ENCODE measurements around the gene CD81.

The CD81 gene

GRCh38 chr11:2427721-2428321 is 50.7 kb downstream of the CD81 start:
- no peak for TF ChIP-seq CTCF (IDR thresholded peaks at IDR 0.05; ENCODE audit: low read depth, low read length)
- TF ChIP-seq MAX (IDR thresholded peaks at IDR 0.05; ENCODE audit: low read depth, low read length), result no peak
- TF ChIP-seq MYC (IDR thresholded peaks at IDR 0.05; ENCODE audit: low read depth, low read length), result no peak
- no peak for TF ChIP-seq POLR2A (IDR thresholded peaks at IDR 0.05; ENCODE audit: extremely low read depth, insufficient read length)
- no peak for DNase-seq (ENCODE audit: low read depth)
- no peak overlapping the region for H3K4me3 ChIP-seq (ENCODE audit: low read depth, low read length)

GRCh38 chr11:2428322-2428795 is 51.2 kb downstream of the CD81 start:
- DNase-seq (ENCODE audit: low read depth), result peak; percentile 64
- H3K4me3 ChIP-seq (ENCODE audit: low read depth, low read length), result no peak overlapping the region
- TF ChIP-seq POLR2A (IDR thresholded peaks at IDR 0.05; ENCODE audit: extremely low read depth, insufficient read length) (no peak), CTCF (IDR thresholded peaks at IDR 0.05; ENCODE audit: low read depth, low read length) (peak; percentile 84)

- no peak overlapping the region for H3K4me3 ChIP-seq (ENCODE audit: low read depth, low read length)
- TF ChIP-seq POLR2A (IDR thresholded peaks at IDR 0.05; ENCODE audit: extremely low read depth, insufficient read length) (no peak), CTCF (IDR thresholded peaks at IDR 0.05; ENCODE audit: low read depth, low read length) (no peak), MYC (IDR thresholded peaks at IDR 0.05; ENCODE audit: low read depth, low read length) (no peak), MAX (IDR thresholded peaks at IDR 0.05; ENCODE audit: low read depth, low read length) (no peak)
- no peak for DNase-seq (ENCODE audit: low read depth)
Observed at GRCh38 chr11:2431395-2431794, 54.3 kb downstream of the CD81 start.

DNA sequence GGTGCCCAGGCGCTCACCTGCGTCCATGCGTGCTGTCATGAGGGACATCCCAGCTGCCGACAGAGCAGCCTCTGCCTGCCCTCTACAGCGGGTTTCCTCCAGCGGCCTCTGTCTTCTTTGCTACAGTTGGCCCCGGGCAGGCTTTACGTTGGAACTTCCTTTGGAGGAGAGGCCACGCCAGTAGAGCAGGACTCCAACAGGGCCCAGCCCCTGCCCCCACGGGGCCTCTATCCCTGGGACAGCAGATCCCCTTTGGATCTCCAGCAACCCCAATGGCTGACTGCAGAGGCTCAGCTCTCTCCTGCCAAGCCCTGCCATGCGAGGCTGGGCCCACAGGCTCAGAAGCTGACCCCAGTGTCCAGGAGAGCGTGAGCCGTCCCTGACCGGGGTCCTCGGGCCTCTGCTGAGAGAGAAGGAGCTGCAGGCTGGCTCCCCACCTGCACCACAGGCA is 55.1 kb downstream of the CD81 start:
- TF ChIP-seq MAX (IDR thresholded peaks at IDR 0.05; ENCODE audit: low read depth, low read length) (no peak), POLR2A (IDR thresholded peaks at IDR 0.05; ENCODE audit: extremely low read depth, insufficient read length) (no peak), MYC (IDR thresholded peaks at IDR 0.05; ENCODE audit: low read depth, low read length) (no peak), CTCF (IDR thresholded peaks at IDR 0.05; ENCODE audit: low read depth, low read length) (no peak)
- DNase-seq (ENCODE audit: low read depth), result no peak
- no peak overlapping the region for H3K4me3 ChIP-seq (ENCODE audit: low read depth, low read length)

DNA sequence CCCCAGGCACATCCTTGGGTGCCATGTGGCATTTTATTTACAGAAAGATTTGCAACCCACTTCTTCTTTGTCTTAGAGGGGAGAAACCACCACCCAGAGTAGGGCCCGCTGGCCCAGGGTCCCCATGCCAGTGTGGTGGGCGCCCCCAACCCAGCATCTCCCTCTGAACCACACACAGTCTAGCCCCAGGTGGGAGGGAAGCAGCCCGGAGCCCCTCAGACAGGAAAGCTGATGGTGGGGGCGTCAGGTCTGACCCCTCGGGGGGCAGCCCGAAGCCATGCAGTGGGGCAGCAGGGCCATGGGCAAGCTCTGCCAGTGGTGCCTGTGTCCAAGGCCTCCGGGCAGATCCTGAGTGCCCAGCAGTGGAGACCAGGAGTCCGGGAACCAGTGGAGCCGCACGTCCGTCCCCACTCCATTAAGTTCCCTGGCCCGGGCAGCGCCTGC is 55.5 kb downstream of the CD81 start:
- no peak for TF ChIP-seq CTCF (IDR thresholded peaks at IDR 0.05; ENCODE audit: low read depth, low read length)
- TF ChIP-seq POLR2A (IDR thresholded peaks at IDR 0.05; ENCODE audit: extremely low read depth, insufficient read length), result no peak
- TF ChIP-seq MAX (IDR thresholded peaks at IDR 0.05; ENCODE audit: low read depth, low read length), result no peak
- no peak for TF ChIP-seq MYC (IDR thresholded peaks at IDR 0.05; ENCODE audit: low read depth, low read length)
- DNase-seq (ENCODE audit: low read depth), result no peak
- no peak overlapping the region for H3K4me3 ChIP-seq (ENCODE audit: low read depth, low read length)
